Measurements from ENCODE around the gene PLEKHH1.

Gene PLEKHH1

GRCh38 chr14:67497716-67498115 is 35.4 kb upstream of the PLEKHH1 start:
- Histone ChIP-seq H3K4me3 (replicated peaks; ENCODE audit: insufficient read depth, low read length) (no peak overlapping the region), H3K27me3 (ENCODE audit: insufficient read depth, poor library complexity, severe bottlenecking) (no peaks in the 10 kb centered on the region), H3K27ac (replicated peaks) (no peak overlapping the region)
- TF ChIP-seq SPI1 (IDR thresholded peaks at IDR 0.05; ENCODE audit: borderline replicate concordance, low read depth) (no peak), GABPA (IDR thresholded peaks at IDR 0.05; ENCODE audit: low read depth) (no peak), CTCF (IDR thresholded peaks at IDR 0.05; ENCODE audit: insufficient read depth, low read length) (no peak)
- DNase-seq (ENCODE audit: low read depth in 1 of 2, low spot score in 1 of 2) = no peak

- Histone ChIP-seq H3K27ac (replicated peaks) (no peak overlapping the region), H3K4me3 (replicated peaks; ENCODE audit: insufficient read depth, low read length) (no peak overlapping the region), H3K27me3 (ENCODE audit: insufficient read depth, poor library complexity, severe bottlenecking) (no peaks in the 10 kb centered on the region)
- no peak for TF ChIP-seq CTCF (IDR thresholded peaks at IDR 0.05; ENCODE audit: insufficient read depth, low read length)
- TF ChIP-seq REST (IDR thresholded peaks at IDR 0.05; ENCODE audit: insufficient replicate concordance, low read depth) = no peak
- TF ChIP-seq GABPA (IDR thresholded peaks at IDR 0.05; ENCODE audit: low read depth) = no peak
- no peak for DNase-seq (ENCODE audit: low read depth in 1 of 2, low spot score in 1 of 2)
Observed at GRCh38 chr14:67500981-67501380, 32.1 kb upstream of the PLEKHH1 start.

- TF ChIP-seq CTCF (IDR thresholded peaks at IDR 0.05; ENCODE audit: insufficient read depth, low read length) = no peak
- TF ChIP-seq SPI1 (IDR thresholded peaks at IDR 0.05; ENCODE audit: borderline replicate concordance, low read depth) = no peak
- no peak for TF ChIP-seq POLR2AphosphoS5 (IDR thresholded peaks at IDR 0.05; ENCODE audit: low read depth)
- no peak for TF ChIP-seq GABPA (IDR thresholded peaks at IDR 0.05; ENCODE audit: low read depth)
- TF ChIP-seq REST (IDR thresholded peaks at IDR 0.05; ENCODE audit: insufficient replicate concordance, low read depth) = no peak
- Histone ChIP-seq H3K27me3 (ENCODE audit: insufficient read depth, poor library complexity, severe bottlenecking) (no peaks in the 10 kb centered on the region), H3K4me3 (replicated peaks; ENCODE audit: insufficient read depth, low read length) (no peak overlapping the region), H3K27ac (replicated peaks) (no peak overlapping the region)
- DNase-seq (ENCODE audit: low read depth in 1 of 2, low spot score in 1 of 2) = no peak
Observed at GRCh38 chr14:67501670-67502069, 31.4 kb upstream of the PLEKHH1 start.

GRCh38 chr14:67502867-67503266 is 30.2 kb upstream of the PLEKHH1 start:
- Histone ChIP-seq H3K27me3 (ENCODE audit: insufficient read depth, poor library complexity, severe bottlenecking) (no peaks in the 10 kb centered on the region), H3K4me3 (replicated peaks; ENCODE audit: insufficient read depth, low read length) (no peak overlapping the region), H3K27ac (replicated peaks) (no peak overlapping the region)
- TF ChIP-seq GABPA (IDR thresholded peaks at IDR 0.05; ENCODE audit: low read depth) = no peak
- no peak for TF ChIP-seq REST (IDR thresholded peaks at IDR 0.05; ENCODE audit: insufficient replicate concordance, low read depth)
- TF ChIP-seq POLR2AphosphoS5 (IDR thresholded peaks at IDR 0.05; ENCODE audit: low read depth) = no peak
- no peak for TF ChIP-seq CTCF (IDR thresholded peaks at IDR 0.05; ENCODE audit: insufficient read depth, low read length)
- no peak for TF ChIP-seq SPI1 (IDR thresholded peaks at IDR 0.05; ENCODE audit: borderline replicate concordance, low read depth)
- DNase-seq (ENCODE audit: low read depth in 1 of 2, low spot score in 1 of 2) = no peak

Data from HL-60 (cell line).